HepG2 (cell line): ENCODE results near the gene TMEM204. TPM values are rescaled to one million over a fixed set of nuclear protein-coding genes. Genes with fewer than 3 reads are reported as not detected.
A peak's percentile ranks its signal among the peaks of the same experiment; 100 is the strongest.

Source experiments
- ATAC-seq: fragments of 200-7000 bp; cut with Tn5 transposase; 3 replicates; pipeline ENCODE4 v1.9.1; 2020; ENCODE audit warnings: mild to moderate bottlenecking, moderate library complexity
- BruUV-seq: library from RNA; stranded (reverse); fragments of 400-500 nt; replicated peaks from 2 replicates; lab custom pipeline; 2021; lab: Mats Ljungman, UMichigan
- CTCF ChIA-PET: fragments of 300-600 bp; formaldehyde crosslinking; extraction: SDS; loops from one replicate; lab custom pipeline; 2021; ENCODE audit warnings: low total read pairs, inconsistent platforms, low intra/inter-chr PET ratio; lab: Yijun Ruan, JAX
- POLR2A ChIA-PET: fragments of 350-600 bp; sonication (Branson Sonifier 250); formaldehyde crosslinking; loops from one replicate; lab custom pipeline; 2020; ENCODE audit warnings: antibody characterized with exemption, inconsistent platforms; lab: Yijun Ruan, JAX
- DNase-seq: peaks from one replicate; pipeline ENCODE4 v3.0.0-alpha.2; 2015; ENCODE audit warnings: low spot score
- FAIRE-seq: peaks from 3 replicates; lab custom pipeline; 2011; peaks lifted over from hg19 to GRCh38; lab: Jason Lieb, UNC
- H2AFZ ChIP-seq: one replicate; pipeline ENCODE4 v1.6.1; 2011; ENCODE audit warnings: low read length, inconsistent platforms
- H3K27ac ChIP-seq: fragments of 300-600 bp; 3 replicates; pipeline ENCODE4 v1.8.0; 2011; ENCODE audit warnings: mixed run types, mild to moderate bottlenecking, mixed read lengths, low read length, inconsistent platforms; ENCODE audit not compliant: insufficient read depth; ENCODE audit errors: extremely low read length
- H3K27me3 ChIP-seq, 2 experiments: fragments of 200-600 bp in 1 of 2; 2 replicates in 1 of 2; 3 replicates in 1 of 2; pipeline versions ENCODE4 v1.6.0 to v1.8.0; 2011; ENCODE audit warnings: low read length in 2 of 2, mild to moderate bottlenecking in 2 of 2, moderate library complexity in 2 of 2, inconsistent platforms in 1 of 2; ENCODE audit not compliant: insufficient read depth in 2 of 2, control insufficient read depth in 1 of 2
- H3K36me3 ChIP-seq, 2 experiments: fragments of 200-600 bp in 1 of 2; replicated peaks in 1 of 2; 2 replicates in 1 of 2; 3 replicates in 1 of 2; pipeline versions ENCODE4 v1.5.1 to v1.8.0; 2011; ENCODE audit warnings: low read length in 2 of 2, inconsistent platforms in 1 of 2; ENCODE audit not compliant: insufficient read depth in 2 of 2, control insufficient read depth in 1 of 2
- H3K4me1 ChIP-seq: 2 replicates; pipeline ENCODE4 v1.5.1; 2012; ENCODE audit warnings: low read length, inconsistent platforms; ENCODE audit not compliant: insufficient read depth
- H3K4me2 ChIP-seq: 2 replicates; pipeline ENCODE4 v1.6.0; 2011; ENCODE audit warnings: low read depth, low read length, inconsistent platforms
- H3K4me3 ChIP-seq, 3 experiments: fragments of 200-600 bp in 1 of 3; sonication (generic), shearing (Covaris generic) in 1 of 3; replicated peaks in 1 of 3; 2 replicates each; pipeline ENCODE4 v1.5.1; 2011 to 2016; ENCODE audit warnings: low read length in 3 of 3, inconsistent platforms in 2 of 3, low read depth in 2 of 3, mild to moderate bottlenecking in 2 of 3, control low read depth in 1 of 3, mixed read lengths in 1 of 3; ENCODE audit not compliant: insufficient read depth in 1 of 3
- H3K79me2 ChIP-seq: one replicate; pipeline ENCODE4 v1.6.1; 2011; ENCODE audit warnings: low read length, inconsistent platforms; ENCODE audit not compliant: insufficient read depth
- H3K9ac ChIP-seq: 2 replicates; pipeline ENCODE4 v1.6.0; 2011; ENCODE audit warnings: mild to moderate bottlenecking, low read depth, low read length, inconsistent platforms; ENCODE audit not compliant: insufficient read depth
- H3K9me3 ChIP-seq: 2 replicates; pipeline ENCODE4 v1.5.1; 2012; ENCODE audit warnings: mild to moderate bottlenecking, low read length
- H4K20me1 ChIP-seq: 2 replicates; pipeline ENCODE4 v1.6.0; 2011; ENCODE audit warnings: inconsistent platforms, mild to moderate bottlenecking, low read length, moderate library complexity; ENCODE audit not compliant: insufficient read depth
- RAD21 ChIP-seq: fragments of 450-650 bp; formaldehyde crosslinking; IDR thresholded peaks from 2 replicates; pipeline ENCODE4 v1.5.0; 2020; ENCODE audit warnings: mild to moderate bottlenecking
- STAG1 ChIP-seq: sonication (generic); formaldehyde crosslinking; IDR thresholded peaks from 2 replicates; pipeline ENCODE4 v1.4.0; 2020; ENCODE audit warnings: missing genetic modification reagents
- WGBS: methylation state at CpG from one replicate; pipeline ENCODE4 v1.1.6; 2017; ENCODE audit warnings: low lambda C conversion rate; 5-methylcytosine and 5-hydroxymethylcytosine counted together
- in situ Hi-C: cut with HindIII; loops from 2 replicates; pipeline ENCODE4 v1.10.0; 2017; ENCODE audit warnings: low pct_unique_long_range_greater_than_20kb; ENCODE audit not compliant: extremely low pct_ligation_motif_present
- intact Hi-C: fragments of 100-400 bp; cut with micrococcal nuclease; formaldehyde crosslinking; loops from one replicate; pipeline ENCODE4 v1.10.0; 2022; ENCODE audit not compliant: unreplicated experiment
- polyA plus RNA-seq, 8 experiments: library from polyadenylated mRNA; depleted of rRNA in 3 of 8; stranded (reverse) in 7 of 8; unstranded in 1 of 8; fragments of >200 nt; fragmentation: Illumina TruSeq in 4 of 8; extraction: Trizol in 4 of 8; gene quantifications; 2 replicates each; pipeline versions ENCODE4 v1.2.1 to v1.2.3, GENCODE V29; 2011 to 2016; ENCODE audit warnings: low read depth in 4 of 8, missing spikeins in 1 of 8, mixed read lengths in 1 of 8; ENCODE audit not compliant: insufficient read depth in 1 of 8
- total RNA-seq, 5 experiments: library from RNA; depleted of rRNA; stranded (reverse); fragments of >200 nt; fragmentation: Illumina TruSeq; extraction: Trizol; gene quantifications; 2 replicates each; pipeline ENCODE4 v1.2.3, GENCODE V29; 2016; ENCODE audit warnings: low read depth in 1 of 5
- TF ChIP-seq, protein P1 (sequence below): sonication (generic); formaldehyde crosslinking; IDR thresholded peaks from 2 replicates; pipeline ENCODE4 v1.4.0; 2020; ENCODE audit warnings: missing genetic modification reagents
- TF ChIP-seq, protein P2 (sequence below): sonication (generic); formaldehyde crosslinking; IDR thresholded peaks from 2 replicates; pipeline ENCODE4 v1.5.0; 2020; ENCODE audit warnings: mild to moderate bottlenecking, missing genetic modification reagents, moderate library complexity

TMEM204 gene
- total and polyA plus RNA-seq, 2 of the 13 experiments (the other 11 are each of a cell fraction or from before 2014, with no cell fraction given), result not detected

DNA sequence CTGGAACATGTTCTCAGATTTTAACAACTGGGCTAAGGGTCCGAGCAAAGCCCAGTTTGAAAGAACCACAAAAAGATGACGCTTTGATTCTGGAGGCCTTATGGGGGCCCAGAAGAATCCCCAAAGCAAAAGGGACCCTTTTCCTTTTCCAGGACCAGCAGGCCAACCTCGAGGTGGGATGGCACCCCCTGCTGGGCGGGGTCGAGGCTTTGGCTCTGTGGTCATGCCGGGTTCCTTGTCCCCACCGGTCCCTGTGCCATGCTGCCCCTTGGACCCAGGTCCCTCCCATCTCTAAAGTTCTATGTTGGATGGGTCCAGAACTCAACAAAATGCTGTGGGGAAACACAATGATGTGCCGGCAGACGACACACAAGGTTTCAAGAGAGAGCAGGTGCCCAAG, 30.9 kb downstream of the TMEM204 start:
- DNase-seq, result no peak
- H3K9ac ChIP-seq, result no peak overlapping the region
- peak; percentile 59; the same call in 1 of the 3 replicates for ATAC-seq
- intact Hi-C loops (no loop called here), in situ Hi-C loops (no loop called here)
- BruUV-seq, result no TSS peak
- H3K36me3 ChIP-seq, result peaks cover 2 to 19% of the 10 kb centered on the region in 2 experiments; a peak in 4 of 5 replicates
- no peaks in the 10 kb centered on the region for H3K4me1 ChIP-seq
- CTCF ChIA-PET, result no interaction called here
- H3K27ac ChIP-seq, result no peak overlapping the region
- POLR2A ChIA-PET, result no interaction called here
- H3K4me2 ChIP-seq, result no peak overlapping the region
- no peaks in the 10 kb centered on the region for H3K27me3 ChIP-seq
- H2AFZ ChIP-seq, result no peak overlapping the region
- no peaks in the 10 kb centered on the region for H4K20me1 ChIP-seq
- no peak for FAIRE-seq
- H3K79me2 ChIP-seq, result no peaks in the 10 kb centered on the region
- no peaks in the 10 kb centered on the region for H3K9me3 ChIP-seq
- H3K4me3 ChIP-seq, result no peak overlapping the region
- TF ChIP-seq, protein P1, sequence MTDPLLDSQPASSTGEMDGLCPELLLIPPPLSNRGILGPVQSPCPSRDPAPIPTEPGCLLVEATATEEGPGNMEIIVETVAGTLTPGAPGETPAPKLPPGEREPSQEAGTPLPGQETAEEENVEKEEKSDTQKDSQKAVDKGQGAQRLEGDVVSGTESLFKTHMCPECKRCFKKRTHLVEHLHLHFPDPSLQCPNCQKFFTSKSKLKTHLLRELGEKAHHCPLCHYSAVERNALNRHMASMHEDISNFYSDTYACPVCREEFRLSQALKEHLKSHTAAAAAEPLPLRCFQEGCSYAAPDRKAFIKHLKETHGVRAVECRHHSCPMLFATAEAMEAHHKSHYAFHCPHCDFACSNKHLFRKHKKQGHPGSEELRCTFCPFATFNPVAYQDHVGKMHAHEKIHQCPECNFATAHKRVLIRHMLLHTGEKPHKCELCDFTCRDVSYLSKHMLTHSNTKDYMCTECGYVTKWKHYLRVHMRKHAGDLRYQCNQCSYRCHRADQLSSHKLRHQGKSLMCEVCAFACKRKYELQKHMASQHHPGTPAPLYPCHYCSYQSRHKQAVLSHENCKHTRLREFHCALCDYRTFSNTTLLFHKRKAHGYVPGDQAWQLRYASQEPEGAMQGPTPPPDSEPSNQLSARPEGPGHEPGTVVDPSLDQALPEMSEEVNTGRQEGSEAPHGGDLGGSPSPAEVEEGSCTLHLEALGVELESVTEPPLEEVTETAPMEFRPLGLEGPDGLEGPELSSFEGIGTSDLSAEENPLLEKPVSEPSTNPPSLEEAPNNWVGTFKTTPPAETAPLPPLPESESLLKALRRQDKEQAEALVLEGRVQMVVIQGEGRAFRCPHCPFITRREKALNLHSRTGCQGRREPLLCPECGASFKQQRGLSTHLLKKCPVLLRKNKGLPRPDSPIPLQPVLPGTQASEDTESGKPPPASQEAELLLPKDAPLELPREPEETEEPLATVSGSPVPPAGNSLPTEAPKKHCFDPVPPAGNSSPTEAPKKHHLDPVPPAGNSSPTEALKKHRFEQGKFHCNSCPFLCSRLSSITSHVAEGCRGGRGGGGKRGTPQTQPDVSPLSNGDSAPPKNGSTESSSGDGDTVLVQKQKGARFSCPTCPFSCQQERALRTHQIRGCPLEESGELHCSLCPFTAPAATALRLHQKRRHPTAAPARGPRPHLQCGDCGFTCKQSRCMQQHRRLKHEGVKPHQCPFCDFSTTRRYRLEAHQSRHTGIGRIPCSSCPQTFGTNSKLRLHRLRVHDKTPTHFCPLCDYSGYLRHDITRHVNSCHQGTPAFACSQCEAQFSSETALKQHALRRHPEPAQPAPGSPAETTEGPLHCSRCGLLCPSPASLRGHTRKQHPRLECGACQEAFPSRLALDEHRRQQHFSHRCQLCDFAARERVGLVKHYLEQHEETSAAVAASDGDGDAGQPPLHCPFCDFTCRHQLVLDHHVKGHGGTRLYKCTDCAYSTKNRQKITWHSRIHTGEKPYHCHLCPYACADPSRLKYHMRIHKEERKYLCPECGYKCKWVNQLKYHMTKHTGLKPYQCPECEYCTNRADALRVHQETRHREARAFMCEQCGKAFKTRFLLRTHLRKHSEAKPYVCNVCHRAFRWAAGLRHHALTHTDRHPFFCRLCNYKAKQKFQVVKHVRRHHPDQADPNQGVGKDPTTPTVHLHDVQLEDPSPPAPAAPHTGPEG (CRISPR knock-in tag), result no peak
- TF ChIP-seq STAG1 (CRISPR knock-in tag) (peak; percentile 53), RAD21 (CRISPR knock-in tag) (peak; percentile 36; the same call in 1 of the 2 replicates)
- TF ChIP-seq, protein P2, sequence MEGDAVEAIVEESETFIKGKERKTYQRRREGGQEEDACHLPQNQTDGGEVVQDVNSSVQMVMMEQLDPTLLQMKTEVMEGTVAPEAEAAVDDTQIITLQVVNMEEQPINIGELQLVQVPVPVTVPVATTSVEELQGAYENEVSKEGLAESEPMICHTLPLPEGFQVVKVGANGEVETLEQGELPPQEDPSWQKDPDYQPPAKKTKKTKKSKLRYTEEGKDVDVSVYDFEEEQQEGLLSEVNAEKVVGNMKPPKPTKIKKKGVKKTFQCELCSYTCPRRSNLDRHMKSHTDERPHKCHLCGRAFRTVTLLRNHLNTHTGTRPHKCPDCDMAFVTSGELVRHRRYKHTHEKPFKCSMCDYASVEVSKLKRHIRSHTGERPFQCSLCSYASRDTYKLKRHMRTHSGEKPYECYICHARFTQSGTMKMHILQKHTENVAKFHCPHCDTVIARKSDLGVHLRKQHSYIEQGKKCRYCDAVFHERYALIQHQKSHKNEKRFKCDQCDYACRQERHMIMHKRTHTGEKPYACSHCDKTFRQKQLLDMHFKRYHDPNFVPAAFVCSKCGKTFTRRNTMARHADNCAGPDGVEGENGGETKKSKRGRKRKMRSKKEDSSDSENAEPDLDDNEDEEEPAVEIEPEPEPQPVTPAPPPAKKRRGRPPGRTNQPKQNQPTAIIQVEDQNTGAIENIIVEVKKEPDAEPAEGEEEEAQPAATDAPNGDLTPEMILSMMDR (CRISPR knock-in tag), result peak; percentile 59
- WGBS, result 96% methylated on average over 4 of the region's 9 CpGs
